Left forelimb (tissue), 1 donor: ENCODE results near the gene LIPJ.

Experiments used
- DNase-seq: peaks from one replicate; pipeline ENCODE4 v3.0.0-alpha.2; 2018; ENCODE audit warnings: low spot score

The LIPJ gene

GRCh38 chr10:88598055-88598454 lies 11.5 kb downstream of the LIPJ start:
- no peak for DNase-seq

GRCh38 chr10:88608052-88608732 lies 21.6 kb downstream of the LIPJ start:
- DNase-seq: no peak

GRCh38 chr10:88608780-88609179 lies 22.2 kb downstream of the LIPJ start:
- no peak for DNase-seq

GRCh38 chr10:88616250-88616977 lies 29.9 kb downstream of the LIPJ start:
- no peak for DNase-seq

GRCh38 chr10:88617772-88618300 lies 31.3 kb downstream of the LIPJ start:
- DNase-seq: no peak

- DNase-seq: no peak
Observed at GRCh38 chr10:88618496-88618895, 31.9 kb downstream of the LIPJ start.

GRCh38 chr10:88620441-88620840 lies 33.9 kb downstream of the LIPJ start:
- DNase-seq: no peak

- DNase-seq: no peak
Observed at GRCh38 chr10:88623835-88624234, 37.3 kb downstream of the LIPJ start.

- DNase-seq: no peak
Observed at GRCh38 chr10:88624840-88625239, 38.3 kb downstream of the LIPJ start.

GRCh38 chr10:88640186-88640585 lies 53.6 kb downstream of the LIPJ start:
- no peak for DNase-seq

GRCh38 chr10:88642209-88642608 lies 55.6 kb downstream of the LIPJ start:
- no peak for DNase-seq

GRCh38 chr10:88642963-88643362 lies 56.4 kb downstream of the LIPJ start:
- DNase-seq: no peak

- no peak for DNase-seq
Observed at GRCh38 chr10:88647061-88647615, 60.6 kb downstream of the LIPJ start.

- no peak for DNase-seq
Observed at GRCh38 chr10:88651101-88651551, 64.6 kb downstream of the LIPJ start.

GRCh38 chr10:88652616-88653015 lies 66.1 kb downstream of the LIPJ start:
- DNase-seq: no peak
